Right lobe of liver (tissue), 4 donors: ENCODE measurements around the gene ARL13B.

Source experiments
- POLR2A ChIP-seq: fragments of 450-650 bp; IDR thresholded peaks from one replicate; pipeline ENCODE4 v1.6.1; 2017; ENCODE audit warnings: antibody characterized with exemption, mild to moderate bottlenecking
- TF ChIP-seq, protein P1 (sequence below), 4 donors: fragments of 200-600 bp in 3 of 4; fragments of 450-650 bp in 1 of 4; IDR thresholded peaks; one replicate each; pipeline versions ENCODE4 v1.5.1 to v1.8.0; 2016 to 2022; ENCODE audit warnings: antibody characterized with exemption in 4 of 4, mild to moderate bottlenecking in 2 of 4
- donor health status: DM: no; HTN: no; CAD: no.
- donor health status: DM: no; HTN: no; CAD: no.
- donor health status: DM: no; HTN: yes; CAD: no.

DNA sequence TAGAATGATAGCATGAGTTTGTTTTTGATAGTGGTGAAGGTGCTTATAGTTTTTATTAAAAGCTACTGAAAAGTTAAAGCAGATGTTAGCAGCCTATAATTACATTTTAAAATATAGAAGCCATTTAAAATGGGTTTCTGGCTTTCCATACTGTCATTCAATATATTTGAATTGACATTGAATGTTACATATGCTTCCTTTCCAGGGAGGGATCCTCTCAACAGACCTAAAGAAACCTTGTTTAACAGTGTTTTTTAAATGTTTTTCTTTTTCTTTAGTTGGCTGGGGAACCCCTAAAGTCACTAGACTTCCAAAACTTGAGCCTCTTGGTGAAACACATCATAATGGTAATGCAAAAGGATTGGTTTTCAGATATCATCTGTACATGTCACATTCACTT is 70.6 kb downstream of the ARL13B start:
- TF ChIP-seq, protein P1, sequence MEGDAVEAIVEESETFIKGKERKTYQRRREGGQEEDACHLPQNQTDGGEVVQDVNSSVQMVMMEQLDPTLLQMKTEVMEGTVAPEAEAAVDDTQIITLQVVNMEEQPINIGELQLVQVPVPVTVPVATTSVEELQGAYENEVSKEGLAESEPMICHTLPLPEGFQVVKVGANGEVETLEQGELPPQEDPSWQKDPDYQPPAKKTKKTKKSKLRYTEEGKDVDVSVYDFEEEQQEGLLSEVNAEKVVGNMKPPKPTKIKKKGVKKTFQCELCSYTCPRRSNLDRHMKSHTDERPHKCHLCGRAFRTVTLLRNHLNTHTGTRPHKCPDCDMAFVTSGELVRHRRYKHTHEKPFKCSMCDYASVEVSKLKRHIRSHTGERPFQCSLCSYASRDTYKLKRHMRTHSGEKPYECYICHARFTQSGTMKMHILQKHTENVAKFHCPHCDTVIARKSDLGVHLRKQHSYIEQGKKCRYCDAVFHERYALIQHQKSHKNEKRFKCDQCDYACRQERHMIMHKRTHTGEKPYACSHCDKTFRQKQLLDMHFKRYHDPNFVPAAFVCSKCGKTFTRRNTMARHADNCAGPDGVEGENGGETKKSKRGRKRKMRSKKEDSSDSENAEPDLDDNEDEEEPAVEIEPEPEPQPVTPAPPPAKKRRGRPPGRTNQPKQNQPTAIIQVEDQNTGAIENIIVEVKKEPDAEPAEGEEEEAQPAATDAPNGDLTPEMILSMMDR (IDR thresholded peaks at IDR 0.05): no peak
- no peak for TF ChIP-seq POLR2A
